ENCODE measurements around the gene CDH23. TPM values are rescaled to one million over a fixed set of nuclear protein-coding genes. Genes with fewer than 3 reads are reported as not detected.

CDH23 gene
- total RNA-seq, 1 experiment from 2014 or later: 7.8 TPM

GRCh38 chr10:71722849-71723248, 326.1 kb downstream of the CDH23 start:
- Histone ChIP-seq H3K27ac (no peak overlapping the region), H3F3A (ENCODE audit: insufficient read depth, low read depth) (peaks cover 6% of the 10 kb centered on the region; the same call in 1 of the 2 replicates), H3K4me1 (replicated peaks; ENCODE audit: insufficient read depth) (peaks cover 28% of the 10 kb centered on the region), H3K27me3 (ENCODE audit: insufficient read depth, low read depth) (no peaks in the 10 kb centered on the region), H3K9me3 (ENCODE audit: insufficient read depth, low read depth) (no peaks in the 10 kb centered on the region), H4K20me1 (ENCODE audit: insufficient read depth) (no peaks in the 10 kb centered on the region), H2AFZ (no peak overlapping the region), H3K9me2 (ENCODE audit: insufficient read depth) (no peaks in the 10 kb centered on the region), H3K79me2 (ENCODE audit: low read depth) (no peaks in the 10 kb centered on the region), H3K4me2 (no peak overlapping the region), H3K4me3 (no peak overlapping the region), H3K36me3 (ENCODE audit: low read depth) (no peaks in the 10 kb centered on the region)
- intact Hi-C loops (cut with micrococcal nuclease; ENCODE audit: unreplicated experiment): no loop called here
- TF ChIP-seq CTCF (conservative IDR thresholded peaks at IDR 0.05) (no peak), EZH2 (IDR thresholded peaks at IDR 0.05; ENCODE audit: low read depth) (no peak)
- no TSS peak for BruUV-seq (replicated peaks)
- ChIA-PET POLR2A (ENCODE audit: unreplicated experiment) (no interaction called here), CTCF (no interaction called here)
- no peak for DNase-seq

- no peak for TF ChIP-seq CTCF (conservative IDR thresholded peaks at IDR 0.05)
- TF ChIP-seq EZH2 (IDR thresholded peaks at IDR 0.05; ENCODE audit: low read depth): no peak
- no peaks in the 10 kb centered on the region for H3K36me3 ChIP-seq (ENCODE audit: low read depth)
- BruUV-seq (replicated peaks): no TSS peak
- H3F3A ChIP-seq (ENCODE audit: insufficient read depth, low read depth): peaks cover 10% of the 10 kb centered on the region; the same call in 1 of the 2 replicates
- no peaks in the 10 kb centered on the region for H3K9me3 ChIP-seq (ENCODE audit: insufficient read depth, low read depth)
- ChIA-PET POLR2A (ENCODE audit: unreplicated experiment) (no interaction called here), CTCF (no interaction called here)
- peaks cover 33% of the 10 kb centered on the region for H3K4me1 ChIP-seq (replicated peaks; ENCODE audit: insufficient read depth)
- H3K79me2 ChIP-seq (ENCODE audit: low read depth): no peaks in the 10 kb centered on the region
- no peak overlapping the region for H3K27ac ChIP-seq
- no peaks in the 10 kb centered on the region for H3K27me3 ChIP-seq (ENCODE audit: insufficient read depth, low read depth)
- no peaks in the 10 kb centered on the region for H4K20me1 ChIP-seq (ENCODE audit: insufficient read depth)
- DNase-seq: no peak
- no peak overlapping the region for H3K4me2 ChIP-seq
- H3K4me3 ChIP-seq: no peak overlapping the region
- no peaks in the 10 kb centered on the region for H3K9me2 ChIP-seq (ENCODE audit: insufficient read depth)
- intact Hi-C loops (cut with micrococcal nuclease; ENCODE audit: unreplicated experiment): no loop called here
- no peak overlapping the region for H2AFZ ChIP-seq
Observed at GRCh38 chr10:71723311-71723710, 326.6 kb downstream of the CDH23 start.

- H3K36me3 ChIP-seq (ENCODE audit: low read depth): no peaks in the 10 kb centered on the region
- no peak overlapping the region for H3K4me3 ChIP-seq
- no peaks in the 10 kb centered on the region for H3K79me2 ChIP-seq (ENCODE audit: low read depth)
- H3K27ac ChIP-seq: no peak overlapping the region
- H3K27me3 ChIP-seq (ENCODE audit: insufficient read depth, low read depth): no peaks in the 10 kb centered on the region
- no peak overlapping the region for H2AFZ ChIP-seq
- TF ChIP-seq CTCF (conservative IDR thresholded peaks at IDR 0.05): no peak
- no peak for TF ChIP-seq EZH2 (IDR thresholded peaks at IDR 0.05; ENCODE audit: low read depth)
- H3K4me1 ChIP-seq (replicated peaks; ENCODE audit: insufficient read depth): peaks cover 45% of the 10 kb centered on the region
- H3K9me2 ChIP-seq (ENCODE audit: insufficient read depth): no peaks in the 10 kb centered on the region
- no peak overlapping the region for H3K4me2 ChIP-seq
- intact Hi-C loops (cut with micrococcal nuclease; ENCODE audit: unreplicated experiment): no loop called here
- DNase-seq: no peak
- H3F3A ChIP-seq (ENCODE audit: insufficient read depth, low read depth): peaks cover 20% of the 10 kb centered on the region
- no peaks in the 10 kb centered on the region for H4K20me1 ChIP-seq (ENCODE audit: insufficient read depth)
- CTCF ChIA-PET: no interaction called here
- POLR2A ChIA-PET (ENCODE audit: unreplicated experiment): no interaction called here
- BruUV-seq (replicated peaks): no TSS peak
- H3K9me3 ChIP-seq (ENCODE audit: insufficient read depth, low read depth): no peaks in the 10 kb centered on the region
Observed at GRCh38 chr10:71724539-71724938, 327.8 kb downstream of the CDH23 start.
